Activated gamma-delta T cell treated with Interleukin-2 at 50 U/mL for 16 hours (primary cell): ENCODE results near the gene PSG5.
"Not testable (repeated sequence)": the region's sequence is repeated elsewhere in the genome, so short reads cannot be mapped to it uniquely, and the experiment has no call there.

Source experiments
- DNase-seq: peaks from one replicate; pipeline ENCODE4 v3.0.0-alpha.2; 2020

PSG5 gene

GRCh38 chr19:43181869-43182771 lies 4.2 kb downstream of the PSG5 start:
- not testable (repeated sequence) for DNase-seq

- not testable (repeated sequence) for DNase-seq
Measured at GRCh38 chr19:43179569-43180147, 6.7 kb downstream of the PSG5 start.

GRCh38 chr19:43178577-43178976 lies 7.8 kb downstream of the PSG5 start:
- DNase-seq: not testable (repeated sequence)

- not testable (repeated sequence) for DNase-seq
Measured at GRCh38 chr19:43165906-43166305, 20.4 kb downstream of the PSG5 start.

GRCh38 chr19:43163135-43163534 lies 23.2 kb downstream of the PSG5 start:
- DNase-seq: not testable (repeated sequence)

GRCh38 chr19:43162261-43162660 lies 24.1 kb downstream of the PSG5 start:
- DNase-seq: not testable (repeated sequence)

- DNase-seq: no peak
Measured at GRCh38 chr19:43152214-43152613, 34.1 kb downstream of the PSG5 start.

DNA sequence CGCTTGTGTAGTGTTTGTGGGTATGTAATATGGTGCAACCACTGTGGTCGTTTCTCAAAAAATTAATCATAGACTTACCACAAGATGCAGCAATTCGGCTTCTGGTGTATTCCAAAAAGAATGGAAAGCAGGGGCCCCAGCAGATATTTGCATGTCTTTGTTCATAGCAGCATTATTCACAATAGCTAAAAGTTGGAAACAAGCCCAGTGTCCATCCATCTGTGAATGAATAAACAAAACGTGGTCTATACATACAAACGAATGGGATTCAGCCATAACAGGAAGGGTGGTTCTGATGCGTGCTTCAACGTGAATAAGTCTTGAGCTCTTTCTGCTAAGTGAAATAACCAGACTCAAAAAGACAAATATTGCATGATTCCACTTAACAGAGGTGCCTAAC lies 36.5 kb downstream of the PSG5 start:
- DNase-seq: not testable (repeated sequence)

DNA sequence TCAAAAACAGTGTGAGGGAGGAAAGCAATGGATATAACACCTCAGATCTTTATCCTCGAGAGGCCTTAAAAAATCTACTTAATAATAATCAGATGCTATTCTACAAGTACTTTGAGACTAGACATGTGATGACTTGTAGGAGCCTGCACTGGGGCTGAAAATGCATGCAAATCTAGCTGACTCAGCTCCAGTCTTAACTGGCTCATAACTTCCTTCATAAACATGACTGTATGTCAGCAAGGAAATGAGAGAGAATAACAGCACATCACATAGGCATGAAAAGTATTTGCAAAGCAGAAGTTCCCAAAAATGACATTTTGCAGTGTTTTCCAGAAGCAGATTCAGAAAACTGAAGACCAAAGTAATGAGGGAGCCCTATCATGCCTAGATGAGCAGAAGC lies 38.1 kb downstream of the PSG5 start:
- no peak for DNase-seq

GRCh38 chr19:43141763-43142162 lies 44.6 kb downstream of the PSG5 start:
- not testable (repeated sequence) for DNase-seq

DNA sequence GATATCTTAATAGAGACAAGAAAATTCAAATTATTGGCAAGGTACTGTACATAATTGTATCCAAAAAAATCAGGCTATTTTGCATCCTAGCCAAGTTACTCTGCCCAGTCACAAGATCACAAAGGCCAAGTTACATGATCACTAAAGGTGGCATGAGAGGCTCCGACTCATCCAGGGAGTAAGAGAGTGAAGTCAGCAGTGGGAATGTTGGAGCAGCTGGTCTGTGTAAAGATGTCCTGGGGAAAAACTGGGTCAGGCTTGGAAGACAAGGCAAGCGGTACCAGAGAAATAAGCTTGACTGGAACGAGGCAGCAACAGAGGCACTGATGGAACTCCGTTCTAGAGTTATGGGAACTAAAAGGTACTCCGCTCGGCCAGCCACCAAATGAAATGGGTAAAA lies 53.6 kb downstream of the PSG5 start:
- no peak for DNase-seq

DNA sequence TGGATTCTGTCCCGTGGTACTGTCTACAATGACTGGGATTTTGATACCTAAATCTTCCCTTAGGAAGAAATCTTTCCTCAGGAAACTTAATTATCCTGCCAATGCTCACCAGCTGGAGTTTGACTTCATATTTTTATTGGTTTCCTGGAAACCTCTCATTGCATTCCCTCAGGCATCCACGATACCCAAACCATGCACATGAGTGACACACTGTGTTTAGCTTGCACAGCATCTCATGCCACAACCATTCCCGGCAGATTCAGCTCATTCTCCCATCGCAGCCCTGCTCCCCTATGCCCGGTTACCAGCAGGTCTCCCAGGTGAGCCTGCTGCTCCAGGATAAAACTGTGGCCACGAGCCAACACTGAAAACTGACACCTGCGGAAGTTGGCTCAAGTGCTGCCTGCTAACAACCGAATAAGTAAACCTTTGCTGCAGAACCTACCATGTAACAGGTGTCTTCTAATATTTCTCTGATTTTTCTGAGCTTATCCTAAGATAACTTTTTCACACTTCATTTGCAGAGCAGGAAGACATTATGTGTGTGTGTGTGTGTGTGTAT lies 55.0 kb downstream of the PSG5 start:
- not testable (repeated sequence) for DNase-seq

- DNase-seq: not testable (repeated sequence)
Measured at GRCh38 chr19:43129197-43129596, 57.1 kb downstream of the PSG5 start.

- not testable (repeated sequence) for DNase-seq
Measured at GRCh38 chr19:43127336-43127735, 59.0 kb downstream of the PSG5 start.

DNA sequence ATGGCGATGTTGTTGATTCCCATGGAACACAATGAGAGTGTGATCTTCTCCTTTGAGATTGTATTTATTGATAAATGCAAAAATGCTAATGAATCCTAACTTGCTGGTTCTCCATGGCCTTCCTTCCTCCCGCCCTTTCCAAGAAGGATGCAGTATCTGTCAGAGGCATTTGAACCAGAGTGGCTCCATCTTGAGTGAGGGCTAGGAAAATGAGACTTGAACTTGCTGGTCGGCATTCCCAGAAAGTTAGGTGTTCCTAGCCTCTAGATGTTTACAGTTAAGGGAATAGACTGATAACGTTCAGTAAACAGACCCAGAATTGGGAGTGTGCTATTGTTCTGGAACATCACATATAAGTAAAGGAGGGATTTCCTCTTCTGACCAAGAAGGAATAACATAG lies 59.6 kb downstream of the PSG5 start:
- DNase-seq: no peak

GRCh38 chr19:43124360-43124759 lies 62.0 kb downstream of the PSG5 start:
- no peak for DNase-seq

DNA sequence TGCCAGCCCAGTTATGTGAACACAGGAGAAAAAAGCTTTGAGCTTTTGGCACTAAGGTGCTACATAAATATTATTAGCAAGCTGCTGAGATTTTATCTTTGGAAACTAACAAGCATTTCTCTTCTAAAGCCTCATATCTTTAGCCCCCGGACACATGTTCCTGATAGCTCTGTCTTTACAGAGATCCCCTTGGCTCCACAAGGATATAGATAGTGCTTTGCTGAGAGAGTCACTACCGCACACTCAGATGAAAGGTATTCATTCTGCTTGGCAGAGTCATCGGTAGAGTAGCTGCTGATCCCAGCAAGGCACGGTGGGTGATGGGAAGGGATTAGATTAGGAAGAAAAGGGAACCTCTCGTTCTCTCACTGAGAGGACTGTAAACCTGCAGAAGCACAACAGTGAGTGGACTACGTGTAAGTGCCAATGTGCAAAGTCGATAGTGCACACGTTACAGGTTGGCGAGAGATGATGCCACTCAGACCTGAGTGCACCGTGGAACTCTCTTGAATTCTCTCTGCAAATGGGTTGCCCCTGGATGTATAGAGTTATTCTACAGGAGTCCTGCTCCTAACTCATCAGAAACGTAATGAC lies 65.8 kb downstream of the PSG5 start:
- DNase-seq: not testable (repeated sequence)

DNA sequence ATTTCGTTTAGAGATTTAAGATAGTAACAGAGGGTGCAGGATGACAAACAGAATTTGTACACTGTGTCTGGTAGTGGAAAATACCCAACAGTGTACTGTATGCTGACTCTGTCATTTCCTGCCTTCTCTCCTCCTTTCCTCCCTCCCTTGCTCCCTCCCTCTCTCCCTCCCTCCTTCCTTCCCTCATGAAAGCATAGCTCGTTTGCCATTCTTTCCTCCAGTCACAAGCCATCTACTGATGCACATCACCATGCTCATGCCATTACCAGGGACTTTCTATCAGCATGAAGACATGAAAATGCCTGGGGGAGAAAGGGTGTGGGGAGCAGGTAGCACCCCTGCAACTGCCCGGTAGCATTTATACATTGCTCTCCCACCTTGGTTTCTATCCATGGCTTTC lies 66.8 kb downstream of the PSG5 start:
- DNase-seq: not testable (repeated sequence)
